Measurements from ENCODE around the gene FAM167B. TPM values are rescaled to one million over a fixed set of nuclear protein-coding genes. Genes with fewer than 3 reads are reported as not detected.

The FAM167B gene
- total RNA-seq, 2 experiments from 2014 or later: 0.78 to 0.90 TPM

DNA sequence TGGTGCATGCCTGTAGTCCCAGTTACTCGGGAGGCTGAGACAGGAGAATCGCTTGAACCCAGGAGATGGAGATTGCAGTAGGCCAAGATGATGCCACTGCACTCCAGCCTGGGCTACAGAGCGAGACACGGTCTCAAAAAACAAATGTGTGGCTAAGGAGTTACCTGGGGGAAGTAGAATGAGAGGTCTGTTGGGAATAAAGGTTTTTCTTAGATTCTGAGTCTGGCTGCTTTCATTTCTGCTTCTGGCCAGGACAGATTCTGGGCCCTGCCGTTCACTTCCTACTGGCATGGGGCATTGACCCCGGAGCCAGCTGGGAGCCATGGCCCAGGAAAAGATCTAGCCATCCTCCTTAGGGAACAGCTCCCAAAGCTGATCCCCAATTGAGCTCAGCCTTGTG, 38.6 kb upstream of the FAM167B start:
- H3K27ac Mint-ChIP-seq: no peak overlapping the region
- ChIA-PET CTCF (interaction anchor here (4.3 kb wide), 1 partner anchor 7 kb away, joined by 47 read pairs; no protein-coding TSS in a partner anchor), POLR2A (no interaction called here)
- H3K4me1 Mint-ChIP-seq (ENCODE audit: low read depth): peaks cover 32% of the 10 kb centered on the region
- DNase-seq: no peak
- H3K9me3 Mint-ChIP-seq (ENCODE audit: insufficient read depth): no peaks in the 10 kb centered on the region
- H3K27me3 Mint-ChIP-seq (ENCODE audit: low read depth): no peaks in the 10 kb centered on the region
- peaks cover 27% of the 10 kb centered on the region for H3K36me3 Mint-ChIP-seq (ENCODE audit: low read depth)
- no peak for ATAC-seq
- no peak overlapping the region for H3K4me3 Mint-ChIP-seq

- peaks cover 23% of the 10 kb centered on the region for H3K36me3 Mint-ChIP-seq (ENCODE audit: low read depth)
- peaks cover 28% of the 10 kb centered on the region for H3K4me1 Mint-ChIP-seq (ENCODE audit: low read depth)
- H3K27me3 Mint-ChIP-seq (ENCODE audit: low read depth): no peaks in the 10 kb centered on the region
- DNase-seq: no peak
- H3K9me3 Mint-ChIP-seq (ENCODE audit: insufficient read depth): no peaks in the 10 kb centered on the region
- no peak within 1 kb of the TSS for H3K4me3 Mint-ChIP-seq
- CTCF ChIA-PET: interaction anchor here (2.5 kb wide), 1 partner anchor 39 kb away, joined by 8 read pairs; the partner anchor contains the start of gene FAM167B
- H3K27ac Mint-ChIP-seq: no peak within 1 kb of the TSS
- POLR2A ChIA-PET: no interaction called here
- ATAC-seq: no peak
Measured at GRCh38 chr1:32208891-32209328, 38.1 kb upstream of the FAM167B start, which contains the start of gene DCDC2B. Gene DCDC2B (plus strand): TSS chr1:32209089. CDS start chr1:32209094, 5 bp downstream.

DNA sequence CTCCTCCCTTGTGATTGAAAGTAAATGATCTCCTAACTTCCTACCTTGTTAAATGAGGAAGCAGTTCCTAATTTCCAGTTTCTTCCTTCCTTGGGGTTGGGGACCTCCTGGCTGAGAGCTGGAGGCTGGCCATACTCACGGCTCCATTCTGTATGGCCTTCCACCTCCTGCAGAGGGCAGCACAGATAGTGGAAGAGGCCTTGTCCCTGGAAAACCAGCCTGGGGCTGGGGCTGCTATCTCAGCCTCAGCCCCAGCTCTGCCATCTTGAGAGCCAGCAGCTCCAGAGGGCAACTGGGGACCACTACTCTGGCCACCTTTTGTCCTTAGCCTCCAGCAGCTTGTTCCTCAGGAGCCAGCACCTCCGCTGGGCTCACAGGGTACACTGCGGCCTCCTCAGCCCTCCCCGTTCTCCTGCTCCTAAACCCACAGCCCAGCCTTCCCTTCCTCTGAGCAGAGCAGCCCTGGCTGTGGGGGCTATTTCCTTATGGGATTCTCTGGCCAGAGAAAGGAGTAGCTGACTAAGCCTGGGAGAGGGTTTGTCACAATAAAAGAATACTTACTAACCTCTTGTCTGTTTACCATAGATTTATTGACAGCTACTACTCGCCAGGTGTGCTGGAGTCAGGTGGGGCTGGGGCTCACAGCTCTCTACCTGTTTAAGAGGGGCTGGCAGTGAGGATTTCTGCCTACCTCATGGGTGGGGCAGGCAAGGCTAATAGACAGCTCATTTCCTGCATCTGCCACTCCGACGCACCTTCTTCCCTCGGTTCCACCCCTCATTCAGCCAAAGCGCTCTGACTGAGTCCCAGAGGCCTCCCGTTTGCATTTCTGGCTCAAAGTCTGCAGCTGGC, 31.2 kb upstream of the FAM167B start:
- DNase-seq: peak; percentile 74
- H3K4me3 Mint-ChIP-seq: no peak overlapping the region
- H3K9me3 Mint-ChIP-seq (ENCODE audit: insufficient read depth): no peaks in the 10 kb centered on the region
- ChIA-PET CTCF (interaction anchor here (0.7 to 4.3 kb wide), 61 partner anchors 9 to 303 kb away, joined by 3 to 58 read pairs (median 5); partner anchors contain the start of genes BSDC1, CCDC28B, FAM167B and HDAC1), POLR2A (interaction anchor here (0.8 to 3.3 kb wide), 8 partner anchors 10 to 203 kb away, joined by 3 to 22 read pairs (median 4); partner anchors contain the start of genes CCDC28B, HDAC1, IQCC and LCK)
- H3K27me3 Mint-ChIP-seq (ENCODE audit: low read depth): no peaks in the 10 kb centered on the region
- peak; percentile 90 for ATAC-seq
- peaks cover 2% of the 10 kb centered on the region for H3K36me3 Mint-ChIP-seq (ENCODE audit: low read depth)
- H3K27ac Mint-ChIP-seq: peak overlapping the region; percentile 43
- peaks cover 15% of the 10 kb centered on the region for H3K4me1 Mint-ChIP-seq (ENCODE audit: low read depth)

DNA sequence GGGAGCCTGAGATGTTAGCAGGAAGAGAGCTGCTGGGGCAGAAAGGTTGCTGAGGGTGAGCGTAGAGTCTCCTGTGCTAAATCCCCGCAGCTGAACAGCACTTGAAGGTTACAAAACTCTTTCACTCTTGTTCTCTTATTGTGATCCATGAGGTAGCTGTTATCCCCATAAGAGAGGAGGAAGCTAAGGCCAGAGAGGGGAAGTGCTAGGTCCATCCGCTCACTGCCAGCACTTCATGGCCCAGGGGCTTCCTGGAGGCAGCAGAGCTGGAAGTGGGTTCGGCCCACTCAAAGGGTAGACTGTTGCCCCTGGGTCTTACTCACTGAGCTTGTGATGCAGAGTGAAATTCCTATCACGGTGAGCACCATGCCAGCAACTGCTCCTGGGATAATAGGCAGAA, 30.5 kb upstream of the FAM167B start:
- H3K27me3 Mint-ChIP-seq (ENCODE audit: low read depth): no peaks in the 10 kb centered on the region
- H3K36me3 Mint-ChIP-seq (ENCODE audit: low read depth): peaks cover 2% of the 10 kb centered on the region
- CTCF ChIA-PET: interaction anchor here (0.8 to 4.3 kb wide), 38 partner anchors 10 to 303 kb away, joined by 3 to 58 read pairs (median 6); partner anchors contain the start of genes BSDC1, CCDC28B, FAM167B and HDAC1
- no peaks in the 10 kb centered on the region for H3K9me3 Mint-ChIP-seq (ENCODE audit: insufficient read depth)
- peaks cover 22% of the 10 kb centered on the region for H3K4me1 Mint-ChIP-seq (ENCODE audit: low read depth)
- POLR2A ChIA-PET: interaction anchor here (1.1 to 3.3 kb wide), 4 partner anchors 11 to 155 kb away, joined by 4 to 22 read pairs (median 7); partner anchors contain the start of genes CCDC28B, IQCC and LCK
- no peak overlapping the region for H3K27ac Mint-ChIP-seq
- H3K4me3 Mint-ChIP-seq: no peak overlapping the region
- DNase-seq (no peak), ATAC-seq (no peak)

- Mint-ChIP-seq H3K4me1 (ENCODE audit: low read depth) (peaks cover 36% of the 10 kb centered on the region), H3K27me3 (ENCODE audit: low read depth) (no peaks in the 10 kb centered on the region), H3K9me3 (ENCODE audit: insufficient read depth) (no peaks in the 10 kb centered on the region), H3K36me3 (ENCODE audit: low read depth) (peaks cover 9% of the 10 kb centered on the region), H3K4me3 (no peak overlapping the region), H3K27ac (no peak overlapping the region)
- POLR2A ChIA-PET: interaction anchor here (1.1 to 1.7 kb wide), 2 partner anchors 13 to 31 kb away, joined by 3 to 4 read pairs; no protein-coding TSS in a partner anchor
- DNase-seq (no peak), ATAC-seq (no peak)
- CTCF ChIA-PET: no interaction called here
Measured at GRCh38 chr1:32219022-32219421, 28.0 kb upstream of the FAM167B start.

- H3K27ac Mint-ChIP-seq: peak overlapping the region; percentile 98
- ChIA-PET CTCF (interaction anchor here (1.0 to 5.5 kb wide), 3 partner anchors 20 to 101 kb away, joined by 3 to 26 read pairs (median 3); partner anchors contain the start of gene FAM167B), POLR2A (interaction anchor here (1.3 to 3.3 kb wide), 5 partner anchors 9 to 115 kb away, joined by 4 to 13 read pairs (median 4); partner anchors contain the start of genes HDAC1 and MARCKSL1)
- DNase-seq (no peak), ATAC-seq (no peak)
- no peaks in the 10 kb centered on the region for H3K9me3 Mint-ChIP-seq (ENCODE audit: insufficient read depth)
- H3K27me3 Mint-ChIP-seq (ENCODE audit: low read depth): no peaks in the 10 kb centered on the region
- peak overlapping the region; percentile 97 for H3K4me3 Mint-ChIP-seq
- peaks cover 34% of the 10 kb centered on the region for H3K4me1 Mint-ChIP-seq (ENCODE audit: low read depth)
- peaks cover 19% of the 10 kb centered on the region for H3K36me3 Mint-ChIP-seq (ENCODE audit: low read depth)
Measured at GRCh38 chr1:32220746-32221580, 26.1 kb upstream of the FAM167B start.

- Mint-ChIP-seq H3K27me3 (ENCODE audit: low read depth) (no peaks in the 10 kb centered on the region), H3K4me3 (peak overlapping the region; percentile 97), H3K36me3 (ENCODE audit: low read depth) (peaks cover 23% of the 10 kb centered on the region), H3K27ac (peak overlapping the region; percentile 98), H3K9me3 (ENCODE audit: insufficient read depth) (no peaks in the 10 kb centered on the region), H3K4me1 (ENCODE audit: low read depth) (peaks cover 31% of the 10 kb centered on the region)
- DNase-seq (no peak), ATAC-seq (no peak)
- CTCF ChIA-PET: interaction anchor here (1.2 to 5.5 kb wide), 2 partner anchors 27 to 100 kb away, joined by 3 to 26 read pairs; partner anchors contain the start of gene FAM167B
- POLR2A ChIA-PET: interaction anchor here (1.3 to 3.3 kb wide), 5 partner anchors 10 to 114 kb away, joined by 4 to 13 read pairs (median 4); partner anchors contain the start of genes HDAC1 and MARCKSL1
Measured at GRCh38 chr1:32221581-32221979, 25.4 kb upstream of the FAM167B start.

DNA sequence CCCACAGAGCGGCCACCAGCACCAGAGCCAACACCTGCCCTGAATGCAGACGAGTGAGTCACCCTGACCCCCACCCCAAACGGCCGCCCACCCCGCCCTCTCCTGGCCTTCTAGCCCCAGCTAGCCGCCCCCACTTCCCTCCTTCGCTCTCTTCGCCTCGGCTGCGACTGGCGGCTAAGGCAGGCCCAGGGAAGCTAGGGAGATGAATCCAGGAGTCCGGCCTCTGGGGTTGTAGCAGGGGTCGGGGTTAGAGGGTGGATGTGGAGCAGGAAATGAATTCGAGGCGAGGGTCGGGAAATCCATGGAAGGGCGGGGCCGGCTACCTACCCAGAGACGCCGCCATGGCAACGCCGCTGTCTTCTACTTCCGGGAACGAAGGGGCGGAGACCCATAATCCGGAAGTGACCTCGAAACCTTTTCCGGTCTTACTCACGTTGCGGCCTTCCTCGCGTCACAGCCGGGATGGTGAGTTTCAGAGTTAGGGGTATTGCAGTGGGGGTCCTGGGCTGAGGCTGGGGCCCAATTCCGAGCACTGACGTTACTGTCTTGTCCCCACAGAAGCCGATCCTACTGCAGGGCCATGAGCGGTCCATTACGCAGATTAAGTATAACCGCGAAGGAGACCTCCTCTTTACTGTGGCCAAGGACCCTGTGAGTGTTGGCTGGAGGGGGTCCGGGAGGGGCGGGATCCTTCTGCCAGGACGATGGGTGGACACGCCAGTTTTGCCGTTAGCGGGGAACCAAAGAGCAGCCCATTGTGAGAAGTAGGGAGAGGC, 24.9 kb upstream of the FAM167B start, which contains the start of the genes EIF3I and TMEM234:
TSS of gene EIF3I (plus strand) at position 428 of the 776 bp plus-strand sequence. CDS start at position 463, 35 bp downstream.
TSS of gene TMEM234 (minus strand) at position 374 of the 776 bp plus-strand sequence. CDS start at position 343, 31 bp downstream.
- Mint-ChIP-seq H3K36me3 (ENCODE audit: low read depth) (peaks cover 23% of the 10 kb centered on the region), H3K4me1 (ENCODE audit: low read depth) (peaks cover 31% of the 10 kb centered on the region), H3K9me3 (ENCODE audit: insufficient read depth) (no peaks in the 10 kb centered on the region), H3K27ac (peak within 1 kb of the TSS; percentile 98), H3K4me3 (peak within 1 kb of the TSS; percentile 97), H3K27me3 (ENCODE audit: low read depth) (no peaks in the 10 kb centered on the region)
- ChIA-PET POLR2A (interaction anchor here (1.0 to 3.3 kb wide), 6 partner anchors 10 to 113 kb away, joined by 3 to 13 read pairs (median 4); partner anchors contain the start of genes CCDC28B and MARCKSL1), CTCF (interaction anchor here (0.9 to 5.5 kb wide), 2 partner anchors 26 to 35 kb away, joined by 3 to 26 read pairs; partner anchors contain the start of gene FAM167B)
- ATAC-seq: peak; percentile 86
- peak; percentile 96 for DNase-seq

- Mint-ChIP-seq H3K27ac (peak overlapping the region; percentile 98), H3K4me3 (peak overlapping the region; percentile 97), H3K36me3 (ENCODE audit: low read depth) (peaks cover 38% of the 10 kb centered on the region), H3K9me3 (ENCODE audit: insufficient read depth) (no peaks in the 10 kb centered on the region), H3K27me3 (ENCODE audit: low read depth) (no peaks in the 10 kb centered on the region), H3K4me1 (ENCODE audit: low read depth) (peaks cover 31% of the 10 kb centered on the region)
- CTCF ChIA-PET: interaction anchor here (1.1 to 5.5 kb wide), 4 partner anchors 17 to 68 kb away, joined by 3 to 26 read pairs (median 6); partner anchors contain the start of genes FAM167B and HDAC1
- DNase-seq (no peak), ATAC-seq (no peak)
- POLR2A ChIA-PET: no interaction called here
Measured at GRCh38 chr1:32223683-32224082, 23.3 kb upstream of the FAM167B start.

GRCh38 chr1:32224285-32224684, 22.7 kb upstream of the FAM167B start:
- peaks cover 44% of the 10 kb centered on the region for H3K36me3 Mint-ChIP-seq (ENCODE audit: low read depth)
- H3K4me1 Mint-ChIP-seq (ENCODE audit: low read depth): peaks cover 31% of the 10 kb centered on the region
- ChIA-PET CTCF (interaction anchor here (1.1 to 5.5 kb wide), 3 partner anchors 16 to 66 kb away, joined by 3 to 26 read pairs (median 8); partner anchors contain the start of gene FAM167B), POLR2A (no interaction called here)
- ATAC-seq (no peak), DNase-seq (no peak)
- H3K9me3 Mint-ChIP-seq (ENCODE audit: insufficient read depth): no peaks in the 10 kb centered on the region
- peak overlapping the region; percentile 80 for H3K27ac Mint-ChIP-seq
- H3K4me3 Mint-ChIP-seq: peak overlapping the region; percentile 42
- H3K27me3 Mint-ChIP-seq (ENCODE audit: low read depth): no peaks in the 10 kb centered on the region
